ENCODE results near the gene TNFRSF12A.

DNA sequence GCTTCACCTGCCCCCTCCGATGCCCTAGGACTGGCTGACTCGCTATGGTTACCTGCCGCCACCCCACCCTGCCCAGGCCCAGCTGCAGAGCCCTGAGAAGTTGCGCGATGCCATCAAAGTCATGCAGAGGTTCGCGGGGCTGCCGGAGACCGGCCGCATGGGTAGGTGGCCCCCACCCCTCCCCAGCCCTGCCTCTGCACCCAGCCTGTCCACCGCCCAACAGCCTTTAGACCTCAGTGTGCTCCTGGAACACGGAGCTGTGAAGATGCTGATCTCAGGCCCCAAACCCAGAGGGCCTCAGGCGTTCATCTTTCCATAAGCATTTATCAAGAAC is 27.2 kb downstream of the TNFRSF12A start:
- TF ChIP-seq CTCF (IDR thresholded peaks at IDR 0.05) (no peak), POLR2A (IDR thresholded peaks at IDR 0.05) (no peak)
